GM19328 (cell line): ENCODE measurements around the gene EPN1.

ENCODE experiments used
- ATAC-seq: cut with Tn5 transposase; IDR thresholded peaks from one replicate; pipeline ENCODE4 v1.9.1; 2021; ENCODE audit warnings: mild to moderate bottlenecking, moderate library complexity; ENCODE audit not compliant: unreplicated experiment

The EPN1 gene

DNA sequence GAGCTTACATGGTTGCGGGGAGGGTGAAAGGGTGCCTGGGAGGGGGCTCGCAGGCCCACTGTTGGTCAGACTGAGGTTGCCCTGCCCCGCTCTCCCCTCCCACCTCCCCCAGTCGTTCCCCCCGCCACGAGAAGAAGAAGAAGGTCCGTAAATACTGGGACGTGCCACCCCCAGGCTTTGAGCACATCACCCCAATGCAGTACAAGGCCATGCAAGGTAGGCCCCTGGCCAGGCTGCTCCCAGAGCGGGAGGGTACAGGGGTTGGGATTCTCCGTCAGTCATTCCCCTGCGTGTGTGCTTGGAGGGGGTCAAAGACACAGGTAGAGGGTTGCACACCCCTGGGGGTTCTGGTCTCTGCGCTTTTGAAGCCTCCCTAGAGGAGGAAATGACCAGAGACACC is 14.6 kb upstream of the EPN1 start:
- no peak for ATAC-seq

DNA sequence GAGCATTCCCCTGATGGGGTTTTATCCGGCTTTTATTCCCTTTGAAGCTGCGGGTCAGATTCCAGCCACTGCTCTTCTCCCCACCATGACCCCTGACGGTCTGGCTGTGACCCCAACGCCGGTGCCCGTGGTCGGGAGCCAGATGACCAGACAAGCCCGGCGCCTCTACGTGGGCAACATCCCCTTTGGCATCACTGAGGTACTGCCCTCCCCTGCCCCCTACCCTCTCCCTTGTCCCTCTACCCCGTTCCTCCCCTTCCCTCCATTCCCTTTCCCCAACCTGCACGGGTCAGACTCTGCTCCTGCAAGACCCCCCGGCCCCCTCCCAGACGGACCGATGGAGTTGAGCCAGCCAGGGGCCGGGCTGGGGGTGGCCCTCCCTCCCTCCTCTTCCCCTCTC is 14.0 kb upstream of the EPN1 start:
- no peak for ATAC-seq

DNA sequence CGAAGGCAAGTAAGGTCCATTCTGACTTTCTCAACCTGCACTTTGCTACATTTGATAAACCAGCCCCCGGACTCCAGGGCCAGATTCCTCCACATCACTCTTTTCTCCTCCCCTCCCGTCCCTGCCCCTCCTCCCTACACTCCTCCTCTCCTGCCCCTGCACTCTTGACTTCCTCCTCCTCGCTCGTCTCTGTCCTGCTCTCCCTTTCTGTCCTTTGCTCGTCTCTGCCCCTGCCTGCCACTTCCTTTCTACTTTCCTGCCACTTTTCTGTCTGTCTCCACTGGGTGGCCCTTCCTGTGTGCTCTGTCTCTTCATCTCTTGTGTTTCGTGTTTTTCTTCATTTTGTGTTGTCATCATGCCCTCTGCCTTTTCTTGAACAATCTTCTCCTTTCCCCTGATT is 13.2 kb upstream of the EPN1 start:
- no peak for ATAC-seq

DNA sequence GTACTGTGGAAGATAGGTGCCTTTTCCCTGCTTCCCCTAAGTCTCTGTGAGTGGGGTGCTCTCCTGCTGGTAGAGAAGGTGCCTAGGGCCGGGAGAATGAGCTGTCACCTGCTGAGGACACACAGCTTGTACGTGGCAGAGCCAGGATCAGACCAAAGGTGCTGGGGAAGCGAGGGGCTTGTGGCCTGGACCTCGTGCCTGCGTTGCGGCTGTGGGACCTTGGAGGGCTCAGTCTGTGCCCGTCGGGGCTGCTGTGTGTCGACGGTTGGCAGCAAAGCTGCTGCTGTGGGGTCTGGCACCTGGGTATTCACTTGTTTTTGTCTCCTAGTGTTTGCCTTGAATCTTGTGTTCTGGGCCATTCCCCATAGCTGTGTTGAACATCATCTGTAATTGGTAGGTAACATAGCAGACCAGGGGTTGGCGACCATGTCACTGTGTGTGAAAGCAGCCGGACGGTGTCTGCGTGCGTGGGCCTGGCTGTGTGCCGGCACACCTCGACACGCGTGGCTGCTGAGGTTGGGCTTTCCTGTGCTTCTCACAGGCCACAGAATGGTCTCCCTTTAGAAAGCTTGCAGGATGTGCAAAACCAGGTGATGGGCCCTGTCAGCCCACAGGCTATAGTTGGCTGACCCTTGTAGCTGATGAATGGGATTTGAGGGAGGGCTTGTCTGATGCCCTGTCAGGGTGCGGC is 11.0 kb upstream of the EPN1 start:
- ATAC-seq: no peak

DNA sequence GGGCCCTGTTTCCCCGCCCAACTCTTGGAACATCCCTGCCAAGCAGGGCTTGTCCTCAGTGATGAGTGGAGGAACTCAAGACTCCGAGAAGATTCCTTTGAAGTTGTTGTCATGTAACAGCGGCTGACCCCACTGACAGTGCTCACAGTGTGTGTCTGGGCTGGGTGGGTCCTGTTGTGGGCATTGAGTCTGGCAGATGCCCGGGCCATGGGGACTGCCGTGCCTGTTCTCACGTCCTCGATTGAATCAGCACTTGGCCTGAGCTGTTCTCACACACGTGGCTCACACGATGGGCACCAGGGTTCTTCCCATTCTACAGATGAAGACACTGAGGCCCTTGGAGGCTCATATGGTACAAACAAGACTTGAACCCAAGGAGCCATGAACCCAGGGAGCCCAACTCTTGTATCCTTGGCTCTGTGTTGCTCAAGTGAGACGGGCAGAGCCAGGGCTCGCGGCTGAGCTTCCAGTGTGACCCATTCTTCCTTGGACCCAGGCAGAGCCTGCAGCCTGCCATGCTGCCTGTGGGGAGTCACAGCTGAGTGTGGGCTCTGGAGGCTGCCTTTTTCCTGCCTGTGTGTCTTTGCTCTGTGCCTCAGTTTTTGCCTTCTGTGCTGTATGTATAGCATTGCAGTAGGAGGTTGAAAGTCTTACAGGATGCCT is 8.6 kb upstream of the EPN1 start:
- ATAC-seq: no peak

DNA sequence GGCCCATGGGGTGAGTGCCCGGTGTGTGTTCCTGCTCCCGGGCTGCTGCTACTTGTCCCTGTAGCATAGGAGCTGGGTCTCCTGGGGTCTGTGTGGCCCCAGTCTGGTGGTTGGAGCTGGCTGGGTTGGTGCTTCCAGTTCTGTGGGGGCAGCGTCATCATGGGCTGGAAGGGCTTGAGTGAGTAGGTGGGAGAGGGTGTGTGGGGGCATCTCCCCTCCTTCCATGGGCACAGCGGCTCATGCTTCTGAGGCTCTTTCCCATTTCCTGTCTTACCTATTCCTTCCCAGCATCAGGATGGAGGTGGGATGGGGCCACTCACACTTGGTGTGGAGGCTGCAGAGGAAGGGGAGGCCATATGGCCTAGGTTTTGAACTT is 8.0 kb upstream of the EPN1 start:
- ATAC-seq: no peak

DNA sequence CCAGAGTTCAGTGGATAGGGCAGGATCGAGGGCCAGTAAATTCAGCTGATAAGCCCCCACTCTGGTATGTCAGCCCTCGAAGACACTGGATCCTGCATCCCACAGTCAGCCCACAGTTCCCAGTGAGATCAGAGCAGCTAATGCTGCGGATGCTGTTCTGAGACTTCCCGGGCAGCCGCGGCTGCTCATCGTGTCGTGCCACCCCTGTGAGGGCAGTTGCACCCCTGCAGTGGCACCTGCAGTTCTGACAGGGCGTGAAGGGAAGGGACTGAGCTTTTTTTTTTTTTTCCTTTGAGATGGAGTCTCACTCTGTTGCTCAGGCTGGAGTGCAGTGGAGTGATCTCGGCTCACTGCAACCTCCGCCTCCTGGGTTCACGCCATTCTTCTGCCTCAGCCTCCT is 7.5 kb upstream of the EPN1 start:
- ATAC-seq: no peak

DNA sequence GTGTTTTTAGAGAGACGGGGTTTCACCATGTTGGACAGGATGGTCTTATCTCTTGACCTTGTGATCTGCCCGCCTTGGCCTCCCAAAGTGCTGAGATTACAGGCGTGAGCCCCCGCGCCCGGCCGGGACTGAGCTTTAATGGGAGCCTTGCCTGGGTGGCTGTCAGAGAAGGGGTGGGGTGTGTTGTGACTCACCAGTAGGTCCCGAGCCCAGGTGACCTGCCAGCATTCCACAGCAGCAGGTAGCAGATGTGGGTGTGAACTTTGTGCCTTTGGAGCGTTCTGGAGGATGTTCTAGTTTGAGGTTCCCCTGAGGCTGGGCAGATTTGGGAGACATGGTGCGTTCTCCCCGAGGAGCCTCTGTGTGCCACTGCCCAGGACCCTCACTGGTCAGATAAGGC is 7.1 kb upstream of the EPN1 start:
- ATAC-seq: no peak

GRCh38 chr19:55668603-55669348 is 6.2 kb upstream of the EPN1 start:
- no peak for ATAC-seq

- no peak for ATAC-seq
These were observed 5.4 kb upstream of the EPN1 start for GRCh38 chr19:55669418-55670279.

- ATAC-seq: no peak
These were observed 4.6 kb upstream of the EPN1 start for GRCh38 chr19:55670280-55671053.

- ATAC-seq: no peak
These were observed 4.0 kb upstream of the EPN1 start for GRCh38 chr19:55671054-55671378.

DNA sequence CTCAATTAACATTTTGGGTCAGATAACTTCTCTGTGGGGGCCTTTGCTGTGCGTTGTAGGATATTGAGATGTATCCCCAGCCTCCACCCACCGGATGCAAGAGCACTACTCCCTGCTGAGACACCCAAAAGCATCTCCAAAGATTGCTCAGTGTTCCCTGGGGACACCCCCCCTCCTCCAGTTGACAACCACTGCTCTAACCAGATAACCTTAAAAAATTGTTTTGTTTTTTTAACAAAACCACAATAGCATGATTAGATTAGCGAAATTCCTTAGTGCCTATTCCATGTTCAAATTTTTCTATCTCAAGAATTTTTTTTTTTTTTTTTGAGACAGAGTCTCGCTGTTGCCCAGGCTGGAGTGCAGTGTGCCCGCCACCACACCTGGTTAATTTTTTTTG is 2.6 kb upstream of the EPN1 start:
- ATAC-seq: no peak

DNA sequence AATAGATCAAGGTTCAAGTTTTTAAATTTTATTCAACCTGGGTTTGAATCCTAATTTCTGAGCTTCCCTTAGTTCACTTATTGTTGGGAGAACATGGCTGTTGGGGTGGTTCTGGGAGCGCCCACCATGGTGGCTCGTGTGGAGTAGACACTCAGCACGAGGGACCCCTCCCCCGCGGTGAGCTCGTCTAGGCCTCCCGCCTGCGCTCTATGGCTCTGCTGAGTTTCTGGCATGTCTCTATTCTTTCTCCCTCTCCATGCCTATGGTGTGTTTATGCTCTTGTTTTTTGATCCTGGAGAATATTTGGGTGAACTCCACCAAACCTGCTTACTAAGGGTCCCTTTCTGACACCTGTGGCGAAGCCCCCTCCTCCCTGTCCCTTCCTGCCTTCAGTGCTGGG is 1.6 kb upstream of the EPN1 start:
- no peak for ATAC-seq

DNA sequence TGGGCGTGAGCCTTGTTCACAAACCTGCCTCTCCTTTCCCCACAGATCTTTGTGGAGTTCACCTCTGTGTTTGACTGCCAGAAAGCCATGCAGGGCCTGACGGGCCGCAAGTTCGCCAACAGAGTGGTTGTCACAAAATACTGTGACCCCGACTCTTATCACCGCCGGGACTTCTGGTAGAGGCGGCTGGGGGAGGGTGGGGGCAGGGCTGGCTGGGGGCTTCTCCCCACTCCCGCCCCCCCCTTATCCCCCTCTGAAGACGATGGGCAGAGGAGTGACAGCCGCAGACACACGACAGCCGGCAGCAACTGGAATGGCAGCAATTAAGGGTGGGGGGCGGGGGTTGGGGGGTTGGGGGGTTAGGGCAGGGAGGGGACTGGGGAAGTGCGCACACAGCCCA is 1.1 kb upstream of the EPN1 start:
- no peak for ATAC-seq

DNA sequence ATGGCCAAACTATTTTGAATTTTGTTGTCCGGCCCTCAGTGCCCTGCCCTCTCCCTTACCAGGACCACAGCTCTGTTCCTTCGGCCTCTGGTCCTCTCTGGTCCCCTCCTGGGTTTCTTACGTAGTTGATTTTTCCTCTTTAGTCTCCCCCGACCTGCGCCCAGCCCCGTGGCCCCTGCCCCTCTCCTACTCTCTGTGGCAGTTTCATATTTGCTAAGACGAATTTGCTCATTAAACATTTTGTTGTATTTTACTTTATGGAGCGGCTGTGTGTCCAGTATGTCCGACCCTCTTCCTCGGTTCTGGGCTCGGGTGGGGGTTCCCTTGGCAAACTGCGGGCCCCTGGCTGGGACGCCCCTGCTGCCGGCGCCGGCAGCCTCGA is 576 bp upstream of the EPN1 start:
- ATAC-seq: no peak

GRCh38 chr19:55675661-55676354 is 782 bp downstream of the EPN1 start:
- ATAC-seq: no peak

DNA sequence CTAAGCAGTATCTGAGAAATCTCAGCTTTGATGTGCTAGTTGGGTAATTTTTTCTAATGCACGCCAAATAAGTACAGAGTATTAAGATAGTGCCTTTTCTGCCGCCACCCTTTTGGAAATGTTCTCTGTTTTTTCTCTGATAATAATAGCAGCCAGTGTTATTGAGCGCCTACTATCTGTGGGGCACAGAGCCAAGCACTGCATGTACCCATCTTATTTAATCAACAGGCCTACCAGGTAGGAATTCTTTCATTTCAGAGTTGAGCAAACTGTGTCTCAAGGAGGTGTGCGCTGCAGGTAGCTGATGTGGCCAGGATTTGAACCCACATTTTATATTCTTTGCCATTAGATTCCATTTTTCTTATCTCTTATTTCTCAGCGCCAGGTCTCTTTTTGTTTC is 1.4 kb downstream of the EPN1 start:
- ATAC-seq: no peak

GRCh38 chr19:55676889-55677505 is 2.0 kb downstream of the EPN1 start:
- no peak for ATAC-seq

DNA sequence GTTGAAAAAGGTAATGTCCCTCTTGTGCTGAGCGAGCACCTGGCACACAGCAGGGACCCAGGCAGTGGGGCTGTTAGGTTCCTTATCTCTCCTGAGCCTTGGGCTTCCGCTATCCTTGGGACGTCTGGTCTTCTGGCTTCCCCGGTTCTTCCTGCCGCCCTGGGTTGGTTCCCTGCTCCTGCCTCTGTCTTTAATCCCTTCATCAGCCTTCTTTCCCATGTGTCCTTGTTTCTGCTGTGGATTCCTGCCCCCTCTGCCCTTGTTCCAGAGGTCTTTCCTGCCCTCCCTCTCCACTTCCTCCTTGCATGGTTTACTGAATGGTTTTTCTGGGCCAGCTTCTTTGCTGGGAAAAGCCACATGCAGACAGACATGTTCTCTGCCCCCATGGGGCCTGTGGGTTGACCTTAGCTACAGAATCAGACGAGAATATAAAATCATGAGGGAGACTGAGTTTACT is 2.6 kb downstream of the EPN1 start:
- no peak for ATAC-seq
